Heart left ventricle (tissue), 16 donors: Measurements from ENCODE around the gene LIG1. TPM values are rescaled to one million over a fixed set of nuclear protein-coding genes. Genes with fewer than 3 reads are reported as not detected.

Experiments
- ATAC-seq, 4 donors: fragments of 200-7000 bp; cut with Tn5 transposase; one replicate each; pipeline ENCODE4 v1.9.1; 2020 to 2022; ENCODE audit warnings: moderate library complexity in 4 of 4, mild to moderate bottlenecking in 3 of 4, moderate number of reproducible peaks in 1 of 4
- DNase-seq, 5 donors: peaks; one replicate each; pipeline ENCODE4 v3.0.0-alpha.2; 2020
- H3K27ac ChIP-seq, 12 donors: fragments of 200-600 bp; sonication (generic) in 4 of 12; one replicate each; pipeline versions ENCODE4 v1.5.0 to v1.8.0; 2016 to 2022; ENCODE audit warnings: mild to moderate bottlenecking in 2 of 12
- H3K27me3 ChIP-seq, 9 donors: fragments of 200-600 bp; sonication (generic) in 2 of 9; one replicate each; pipeline versions ENCODE4 v1.5.1 to v1.8.0; 2016 to 2022; ENCODE audit warnings: mild to moderate bottlenecking in 3 of 9
- H3K36me3 ChIP-seq, 9 donors: fragments of 200-600 bp; sonication (generic) in 2 of 9; one replicate each; pipeline versions ENCODE4 v1.5.0 to v1.8.0; 2018 to 2022; ENCODE audit warnings: mild to moderate bottlenecking in 2 of 9
- H3K4me1 ChIP-seq, 12 donors: fragments of 200-600 bp; sonication (generic) in 4 of 12; one replicate each; pipeline versions ENCODE4 v1.5.0 to v1.8.0; 2016 to 2022; ENCODE audit warnings: mild to moderate bottlenecking in 3 of 12
- H3K4me3 ChIP-seq, 12 donors: fragments of 200-600 bp; sonication (generic) in 4 of 12; one replicate each; pipeline versions ENCODE4 v1.5.0 to v1.8.0; 2017 to 2022; ENCODE audit warnings: mild to moderate bottlenecking in 9 of 12, moderate library complexity in 4 of 12
- H3K9me3 ChIP-seq, 12 donors: fragments of 200-600 bp; sonication (generic) in 4 of 12; one replicate each; pipeline versions ENCODE4 v1.5.0 to v1.8.0; 2016 to 2022; ENCODE audit warnings: mild to moderate bottlenecking in 1 of 12
- CTCF ChIP-seq, 12 donors: fragments of 200-600 bp; sonication (generic) in 4 of 12; IDR thresholded peaks; one replicate each; pipeline versions ENCODE4 v1.5.0 to v1.8.0; 2018 to 2022; ENCODE audit warnings: antibody characterized with exemption in 12 of 12, mild to moderate bottlenecking in 5 of 12
- POLR2A ChIP-seq, 2 donors: fragments of 450-650 bp; IDR thresholded peaks; one replicate each; pipeline ENCODE4 v1.6.1; 2017; ENCODE audit warnings: antibody characterized with exemption in 2 of 2, mild to moderate bottlenecking in 2 of 2, moderate library complexity in 2 of 2
- WGBS, 4 donors: extraction: QIAGEN DNeasy Blood & Tissue Kit in 2 of 4; methylation state at CpG; one replicate each; pipeline versions ENCODE4 v1.1.5 to v1.1.7; 2013 to 2018; 5-methylcytosine and 5-hydroxymethylcytosine counted together
- intact Hi-C, 10 donors: fragments of 100-400 bp; cut with DNase I; formaldehyde crosslinking; loops; one replicate each; pipeline versions ENCODE4 v1.11.1 to v1.14.2; 2022
- polyA plus RNA-seq, 2 donors: library from polyadenylated mRNA; stranded (reverse); fragments of 200-250 nt; gene quantifications; one replicate each; pipeline ENCODE4 v1.2.3, GENCODE V29; 2013
- total RNA-seq, 9 donors: library from RNA; depleted of rRNA in 2 of 9; stranded (reverse); fragments of >200 nt in 2 of 9; fragmentation: NEBNext Ultra II Directional in 3 of 9; extraction: Animal tissue kit (Norgen Biotek cat#: 25700) in 3 of 9; gene quantifications; one replicate each; pipeline versions ENCODE4 v1.1.0 to v1.2.4, GENCODE V29; 2016 to 2023
- donor health status: ischemic (EF 13 %, LVEDD 7.1; RV severe dilation, severe dysfunction).
- donor health status: healthy with polysubstance abuse.
- donor health status: DM: no; HTN: yes; CAD: no.
- donor health status: DM: no; HTN: no; CAD: no.
- donor health status: ischemic (EF 25% LVEDD 6.9; RV normal size, moderate dysfunction).
- donor health status: ischemic (EF 25% LVEDD 5.7; RV mildly dilated, moderate dysfunction).
- donor health status: healthy.
- donor health status: DM: yes; HTN: yes; CAD: no.
- donor health status: ischemic (EF 35%, LVEDD 5.7; RV mildly dilated, moderate dysfunction).
- donor health status: nonischemic (EF 11% LVEDD 7.7; RV severe dilation, severe dysfunction).
- donor health status: DM: yes; HTN: yes; CAD: no.
- donor health status: PGD.
- donor health status: ischemic (EF 29% LVEDD 5.4; RV normal size, mild dysfunction).
- donor health status: nonischemic (EF 23%, LVEDD 6.1; RV moderate dilation, normal function).

LIG1 gene
- total and polyA plus RNA-seq, 11 donors = 2.1 to 16.5 (median 4.0) TPM

- TF ChIP-seq CTCF (IDR thresholded peaks at IDR 0.05) (no peak), POLR2A (IDR thresholded peaks at IDR 0.05) (no peak)
- Histone ChIP-seq H3K4me3 (no peak overlapping the region), H3K36me3 (peaks cover 0 to 34% (median 0%) of the 10 kb centered on the region in 9 donors), H3K9me3 (no peaks in the 10 kb centered on the region), H3K27ac (no peak overlapping the region), H3K4me1 (peaks cover 0 to 22% (median 0%) of the 10 kb centered on the region in 12 donors), H3K27me3 (no peaks in the 10 kb centered on the region)
- intact Hi-C loops = no loop called here
- ATAC-seq (no peak), DNase-seq (no peak)
- WGBS, 4 donors = 94 to 100% (median 99%) methylated on average over 2 of the region's 2 CpGs
These were observed 49.6 kb downstream of the LIG1 start for GRCh38 chr19:48120505-48120904.

GRCh38 chr19:48118131-48118517, 52.0 kb downstream of the LIG1 start:
- ATAC-seq (no peak), DNase-seq (no peak)
- Histone ChIP-seq H3K4me1 (peaks cover 0 to 22% (median 0%) of the 10 kb centered on the region in 12 donors), H3K27ac (peak overlapping the region in 1 of 12 donors; percentile 55), H3K4me3 (no peak overlapping the region), H3K36me3 (peaks cover 0 to 19% (median 0%) of the 10 kb centered on the region in 9 donors), H3K27me3 (no peaks in the 10 kb centered on the region), H3K9me3 (no peaks in the 10 kb centered on the region)
- TF ChIP-seq POLR2A (IDR thresholded peaks at IDR 0.05) (no peak), CTCF (IDR thresholded peaks at IDR 0.05) (no peak)
- intact Hi-C loops = no loop called here
- 83 to 89% (median 86%) methylated on average over 11 of the region's 11 CpGs for WGBS, 4 donors

- Histone ChIP-seq H3K9me3 (no peaks in the 10 kb centered on the region), H3K27ac (peak overlapping the region in 1 of 12 donors; percentile 55), H3K4me1 (peaks cover 0 to 21% (median 0%) of the 10 kb centered on the region in 12 donors), H3K36me3 (peaks cover 0 to 14% (median 0%) of the 10 kb centered on the region in 9 donors), H3K4me3 (no peak overlapping the region), H3K27me3 (no peaks in the 10 kb centered on the region)
- WGBS, 4 donors = 65 to 84% (median 83%) methylated on average over 12 of the region's 12 CpGs
- ATAC-seq = no peak
- intact Hi-C loops = no loop called here
- no peak for DNase-seq
- TF ChIP-seq CTCF (IDR thresholded peaks at IDR 0.05) (no peak), POLR2A (IDR thresholded peaks at IDR 0.05) (no peak)
These were observed 52.5 kb downstream of the LIG1 start for GRCh38 chr19:48117515-48118130.

- DNase-seq (no peak), ATAC-seq (no peak)
- intact Hi-C loops = no loop called here
- Histone ChIP-seq H3K27ac (no peak overlapping the region), H3K4me3 (no peak overlapping the region), H3K27me3 (no peaks in the 10 kb centered on the region), H3K36me3 (no peaks in the 10 kb centered on the region), H3K9me3 (no peaks in the 10 kb centered on the region), H3K4me1 (peaks cover 0 to 39% (median 16%) of the 10 kb centered on the region in 12 donors)
- TF ChIP-seq POLR2A (IDR thresholded peaks at IDR 0.05) (no peak), CTCF (IDR thresholded peaks at IDR 0.05) (no peak)
- 78 to 87% (median 84%) methylated on average over 16 of the region's 16 CpGs for WGBS, 4 donors
These were observed 56.8 kb downstream of the LIG1 start for GRCh38 chr19:48113190-48113917.
